Ishikawa (cell line): ENCODE measurements around the gene CD300LF.

Experiments used
- EP300 ChIP-seq: IDR thresholded peaks from 2 replicates; pipeline ENCODE4 v1.6.1; 2012; ENCODE audit warnings: borderline replicate concordance
- YY1 ChIP-seq: IDR thresholded peaks from 2 replicates; pipeline ENCODE4 v1.6.1; 2012; ENCODE audit warnings: low read depth

DNA sequence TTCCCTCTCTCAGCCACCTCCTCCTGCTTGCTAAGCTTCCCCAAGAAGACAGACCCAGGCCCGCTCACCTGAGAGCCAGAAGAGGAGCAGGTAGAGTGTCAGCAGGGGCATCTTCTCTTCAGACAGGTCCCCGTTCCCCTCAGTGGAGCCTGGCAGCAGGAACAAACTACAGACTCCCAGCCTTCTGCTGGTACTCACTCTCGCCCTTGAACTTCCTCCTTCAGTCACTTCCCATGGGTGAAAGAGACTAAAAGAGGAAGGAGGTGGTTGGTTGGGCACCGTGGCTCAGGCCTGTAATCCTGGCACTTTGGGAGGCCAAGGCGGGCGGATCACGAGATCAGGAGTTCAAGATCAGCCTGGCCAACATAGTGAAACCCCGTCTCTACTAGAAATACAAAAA, at the start of gene CD300LF:
- TF ChIP-seq YY1 (no peak), EP300 (no peak)
